Choroid plexus epithelial cell (primary cell): ENCODE results near the gene GALNT9.

Source experiments
- DNase-seq: peaks from one replicate; pipeline ENCODE4 v3.0.0-alpha.2; 2010; ENCODE audit warnings: low read depth
- H3K4me3 ChIP-seq: 2 replicates; pipeline ENCODE4 v1.5.1; 2011; ENCODE audit warnings: low read depth, mild to moderate bottlenecking, control low read depth, low read length, moderate library complexity
- CTCF ChIP-seq: conservative IDR thresholded peaks from 2 replicates; pipeline ENCODE4 v1.5.1; 2011; ENCODE audit warnings: low read depth, mild to moderate bottlenecking, control low read depth, inconsistent platforms, low read length, moderate library complexity

GALNT9 gene

GRCh38 chr12:132271755-132272092 is 57.7 kb downstream of the GALNT9 start:
- TF ChIP-seq CTCF = no peak
- H3K4me3 ChIP-seq = no peak overlapping the region
- no peak for DNase-seq

DNA sequence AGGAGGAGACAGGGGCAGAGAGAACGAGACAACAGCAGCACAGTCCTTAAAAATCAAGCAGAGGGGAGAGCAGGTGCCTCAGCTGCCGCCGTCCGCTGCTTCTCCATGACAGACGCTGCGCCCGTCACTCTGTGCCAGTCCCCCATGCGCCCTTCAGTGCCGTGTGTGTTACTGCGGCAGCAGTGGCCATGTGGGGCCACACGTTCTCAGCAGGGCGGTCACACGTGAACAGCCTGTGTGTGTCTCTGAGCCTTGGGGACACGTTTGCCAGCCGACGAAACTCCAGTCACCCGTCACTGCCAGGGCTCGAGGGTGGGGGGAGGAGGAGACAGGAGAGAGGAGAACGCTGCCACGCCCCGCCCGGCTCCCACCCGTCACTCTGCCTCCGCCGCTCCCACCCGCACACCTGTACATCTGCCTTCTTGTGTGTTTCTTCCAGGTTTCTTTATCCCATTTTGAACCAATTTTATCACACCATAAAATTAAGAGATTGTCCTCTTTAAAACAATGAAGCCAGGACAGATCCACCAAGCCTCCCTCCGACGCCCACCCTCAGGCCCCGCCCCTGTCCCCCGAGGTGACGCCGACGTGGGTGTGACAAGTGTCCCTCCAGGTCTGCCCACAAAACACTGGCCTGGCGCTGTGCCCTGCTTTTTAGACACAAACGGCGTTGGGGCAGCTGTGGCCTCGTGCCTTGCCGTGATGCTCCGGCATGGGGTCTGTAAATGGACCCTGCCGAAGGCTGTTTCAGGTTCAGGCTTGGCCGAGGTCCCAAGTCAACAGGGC is 58.2 kb downstream of the GALNT9 start:
- no peak for DNase-seq
- TF ChIP-seq CTCF = no peak
- H3K4me3 ChIP-seq = no peak overlapping the region

DNA sequence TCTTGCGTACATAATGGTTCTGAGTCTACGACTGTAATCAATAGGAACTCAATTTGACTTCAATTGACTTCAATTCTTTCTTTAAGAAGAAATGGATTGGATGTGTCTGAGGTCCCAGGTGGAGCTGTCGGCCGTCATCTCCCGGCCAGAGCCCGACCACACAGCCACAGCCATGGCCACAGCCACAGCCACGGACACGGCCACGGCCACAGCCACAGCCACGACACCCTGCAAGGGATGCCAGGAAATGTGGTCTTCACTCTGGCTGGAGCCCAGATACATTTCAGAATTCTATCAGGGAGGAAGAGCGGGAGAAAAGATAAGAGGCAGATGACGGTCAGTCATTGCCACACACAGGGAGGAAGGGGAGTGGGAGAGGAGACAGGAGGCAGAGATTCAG is 58.9 kb downstream of the GALNT9 start:
- TF ChIP-seq CTCF = no peak
- no peak for DNase-seq
- no peak overlapping the region for H3K4me3 ChIP-seq

DNA sequence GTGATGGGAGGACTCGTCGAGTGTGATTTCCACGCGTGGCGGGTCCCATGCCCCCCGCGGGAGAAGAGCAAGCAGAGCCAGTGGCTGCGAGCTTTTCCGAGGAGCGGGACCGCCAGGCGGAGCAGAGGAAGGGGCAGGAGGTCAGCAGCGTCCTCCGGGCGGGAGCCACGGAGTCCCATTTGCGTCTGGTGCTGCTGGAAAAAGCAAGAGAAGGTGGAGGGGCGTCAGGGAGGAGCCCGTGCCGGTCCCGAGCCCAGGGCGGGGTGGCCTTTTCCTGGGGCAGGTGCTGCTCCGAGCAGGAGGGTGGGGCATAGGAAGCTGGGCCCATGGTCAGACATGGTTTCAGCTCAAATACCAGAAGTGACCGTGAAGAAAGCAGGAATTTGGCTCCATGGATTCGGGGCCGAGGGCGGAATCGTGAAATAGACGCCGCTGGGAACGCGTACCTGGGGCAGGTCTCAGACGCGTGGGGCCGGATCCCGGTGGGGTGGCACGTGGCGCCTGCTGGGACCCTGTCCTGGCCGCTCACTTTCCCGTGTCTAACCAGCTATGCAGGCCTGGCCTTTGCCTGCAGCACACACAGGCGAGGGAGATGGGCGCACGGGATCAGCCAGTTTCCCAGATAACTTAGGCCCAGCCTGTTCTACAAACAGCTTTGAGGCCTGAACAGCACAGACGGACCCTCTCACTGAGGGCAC is 60.0 kb downstream of the GALNT9 start:
- no peak overlapping the region for H3K4me3 ChIP-seq
- no peak for TF ChIP-seq CTCF
- no peak for DNase-seq

- no peak overlapping the region for H3K4me3 ChIP-seq
- no peak for DNase-seq
- no peak for TF ChIP-seq CTCF
These were observed 60.7 kb downstream of the GALNT9 start for GRCh38 chr12:132268674-132269073.

DNA sequence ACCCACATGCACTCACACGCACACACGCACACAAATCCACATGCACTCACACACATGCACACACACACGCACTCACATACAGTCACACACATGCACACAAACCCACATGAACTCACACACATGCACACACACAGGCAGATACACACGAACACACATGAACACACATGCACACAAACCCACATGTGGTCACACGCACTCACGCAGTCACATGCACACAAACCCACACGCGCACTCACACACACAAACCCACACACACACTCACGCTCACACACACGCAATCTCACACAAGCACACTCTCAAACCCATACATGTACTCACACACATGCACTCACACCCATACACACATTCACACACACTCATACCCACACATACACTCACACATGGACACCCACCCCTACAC is 61.5 kb downstream of the GALNT9 start:
- H3K4me3 ChIP-seq = no peak overlapping the region
- no peak for TF ChIP-seq CTCF
- DNase-seq = no peak

DNA sequence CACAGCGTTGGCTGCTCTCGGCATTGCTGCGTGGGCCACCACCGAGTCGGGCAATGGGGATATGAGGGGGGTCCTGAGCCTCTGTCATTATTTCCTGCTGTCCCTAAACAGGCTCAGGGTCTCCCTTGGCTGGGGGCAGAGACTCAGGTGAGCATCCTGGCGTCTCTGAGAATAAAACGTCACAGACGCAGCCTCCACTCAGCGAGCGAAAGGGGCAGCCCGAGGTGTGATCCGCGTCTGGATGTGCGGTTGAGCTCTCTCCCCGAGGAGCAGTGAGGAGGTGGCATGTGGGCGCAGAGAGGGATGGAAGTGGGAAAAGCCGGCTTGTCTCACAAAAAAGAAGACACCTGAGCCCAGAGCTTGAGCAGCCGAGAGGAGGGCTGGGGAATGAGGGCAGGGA is 62.6 kb downstream of the GALNT9 start:
- no peak for DNase-seq
- TF ChIP-seq CTCF = no peak
- no peak overlapping the region for H3K4me3 ChIP-seq
